HG03045 (cell line): ENCODE results near the gene POP4.
"Not testable (repeated sequence)": the region's sequence is repeated elsewhere in the genome, so short reads cannot be mapped to it uniquely, and the experiment has no call there.

Experiments
- ATAC-seq: cut with Tn5 transposase; IDR thresholded peaks from one replicate; pipeline ENCODE4 v1.9.1; 2021; ENCODE audit warnings: mild to moderate bottlenecking, moderate library complexity; ENCODE audit not compliant: unreplicated experiment

Gene POP4, protein sequence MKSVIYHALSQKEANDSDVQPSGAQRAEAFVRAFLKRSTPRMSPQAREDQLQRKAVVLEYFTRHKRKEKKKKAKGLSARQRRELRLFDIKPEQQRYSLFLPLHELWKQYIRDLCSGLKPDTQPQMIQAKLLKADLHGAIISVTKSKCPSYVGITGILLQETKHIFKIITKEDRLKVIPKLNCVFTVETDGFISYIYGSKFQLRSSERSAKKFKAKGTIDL

DNA sequence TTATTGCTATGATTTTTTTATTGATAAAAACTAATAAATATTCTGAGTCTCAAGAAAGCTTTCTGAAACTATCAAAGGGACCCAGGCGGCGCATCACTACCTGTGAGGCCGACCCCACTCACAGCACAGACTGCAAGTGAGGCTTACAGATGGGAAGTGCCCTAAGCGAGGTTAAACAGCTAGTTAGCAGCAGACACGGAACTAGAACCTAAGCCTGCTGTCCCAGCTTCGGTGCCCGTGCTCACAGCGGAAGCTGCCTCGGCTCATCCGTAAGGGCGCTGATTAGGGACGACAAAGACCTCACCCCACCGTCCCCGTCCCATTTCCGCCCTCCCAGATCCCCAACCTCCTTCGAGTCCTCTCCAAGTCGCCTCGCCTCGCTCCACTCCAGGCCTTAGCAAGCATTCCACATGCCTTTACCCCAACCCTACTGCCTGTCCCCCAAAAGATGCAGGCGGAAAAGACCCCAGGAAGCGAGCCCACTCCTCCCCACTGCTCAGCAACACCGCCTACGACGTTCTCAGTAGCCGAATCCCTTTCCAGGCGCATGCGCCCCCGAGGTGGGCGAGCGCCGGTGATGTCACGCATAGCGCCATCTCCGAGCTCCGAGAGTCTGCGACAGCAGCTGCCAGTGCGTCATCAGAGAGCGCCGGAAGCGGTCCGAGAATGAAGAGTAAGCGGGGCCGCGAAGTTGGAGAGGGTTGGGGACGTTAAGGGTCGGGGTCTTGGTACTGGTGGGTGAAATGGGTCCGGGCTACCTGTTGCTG lies at the start of gene POP4:
POP4 (plus strand) TSS at position 631 of the 767 bp plus-strand sequence; CDS start at position 667, 36 bp downstream.
- ATAC-seq, result peak; percentile 74

DNA sequence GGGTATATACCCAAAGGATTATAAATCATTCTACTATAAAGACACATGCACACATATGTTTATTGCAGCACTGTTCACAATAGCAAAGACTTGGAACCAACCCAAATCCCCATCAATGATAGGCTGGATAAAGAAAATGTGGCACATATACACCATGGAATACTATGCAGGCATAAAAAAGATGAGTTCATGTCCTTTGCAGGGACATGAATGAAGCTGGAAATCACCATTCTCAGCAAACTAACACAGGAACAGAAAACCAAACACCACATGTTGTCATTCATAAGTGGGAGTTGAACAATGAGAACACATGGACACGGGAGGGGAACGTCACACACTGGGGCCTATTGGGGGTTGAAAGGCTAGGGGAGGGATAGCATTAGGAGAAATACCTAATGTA lies 47.0 kb upstream of the POP4 start:
- not testable (repeated sequence) for ATAC-seq

DNA sequence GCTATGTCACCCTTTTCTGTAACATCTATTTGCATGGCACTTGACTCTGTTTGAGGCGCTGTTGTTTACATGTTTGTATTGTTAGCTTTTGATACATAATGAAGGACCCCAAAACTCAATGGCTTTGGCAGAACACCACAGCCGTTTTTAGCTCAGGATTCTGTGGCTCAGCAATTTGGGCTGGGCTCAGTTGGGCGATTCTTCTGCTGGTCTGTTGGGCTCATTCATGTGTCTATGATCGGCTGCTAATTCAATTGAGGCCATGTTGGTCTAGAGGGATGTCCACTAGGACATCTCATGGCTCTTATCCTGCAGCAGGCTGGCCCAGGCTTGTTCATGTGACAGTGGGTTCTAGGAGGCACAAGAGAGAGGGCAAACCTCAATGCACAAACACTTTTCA lies 46.3 kb upstream of the POP4 start:
- no peak for ATAC-seq

- no peak for ATAC-seq
Observed at GRCh38 chr19:29560313-29561075, 45.6 kb upstream of the POP4 start.

GRCh38 chr19:29561601-29562000 lies 44.5 kb upstream of the POP4 start:
- no peak for ATAC-seq

GRCh38 chr19:29562299-29563297 lies 43.5 kb upstream of the POP4 start:
- ATAC-seq, result no peak

GRCh38 chr19:29563486-29564101 lies 42.5 kb upstream of the POP4 start:
- ATAC-seq, result no peak

- no peak for ATAC-seq
Observed at GRCh38 chr19:29564574-29565005, 41.5 kb upstream of the POP4 start.

DNA sequence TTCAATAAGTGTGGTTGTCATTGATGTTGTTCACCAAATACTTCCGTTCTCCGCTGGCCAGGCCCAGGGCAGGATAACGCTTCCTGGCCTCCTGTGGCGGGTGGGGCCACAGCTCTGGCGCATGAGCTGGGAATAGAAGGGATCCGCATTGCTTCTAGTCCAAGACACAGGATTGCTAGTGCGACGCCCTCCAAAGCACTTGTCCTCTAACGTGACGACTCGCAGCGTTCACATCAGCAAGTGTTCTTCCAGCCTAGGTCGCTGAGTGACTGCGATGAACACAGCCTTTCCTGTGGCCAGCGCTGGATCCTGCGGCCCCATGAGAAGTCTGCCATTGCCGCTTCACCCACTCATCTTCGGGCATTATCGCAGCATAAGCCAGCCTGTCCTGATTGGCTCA lies 40.9 kb upstream of the POP4 start:
- ATAC-seq, result no peak

- no peak for ATAC-seq
Observed at GRCh38 chr19:29566496-29567054, 39.5 kb upstream of the POP4 start.

DNA sequence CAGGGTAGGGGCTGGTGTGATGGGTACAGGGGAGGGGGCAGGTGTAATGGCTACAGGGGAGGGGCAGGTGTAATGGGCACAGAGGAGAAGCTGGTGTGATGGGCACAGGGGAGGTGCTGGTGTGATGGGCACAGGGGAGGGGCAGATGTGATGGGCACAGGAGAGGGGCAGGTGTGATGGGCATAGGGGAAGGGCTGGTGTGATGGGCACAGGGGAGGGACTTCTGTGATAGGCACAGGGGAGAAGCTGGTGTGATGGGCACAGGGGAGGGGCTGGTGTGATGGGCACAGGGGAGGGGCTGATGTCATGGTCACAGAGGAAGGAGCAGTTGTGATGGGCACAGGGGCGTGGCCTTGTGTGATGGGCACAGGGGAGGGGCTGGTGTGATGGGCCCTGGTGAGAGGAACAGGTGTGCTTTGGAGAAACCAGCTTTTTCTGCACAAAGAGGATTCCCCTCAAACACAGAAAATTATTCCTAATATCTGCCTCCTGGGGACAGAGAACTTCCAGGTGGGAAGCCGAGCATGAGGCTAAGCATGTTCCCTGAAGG lies 38.6 kb upstream of the POP4 start:
- ATAC-seq, result no peak

DNA sequence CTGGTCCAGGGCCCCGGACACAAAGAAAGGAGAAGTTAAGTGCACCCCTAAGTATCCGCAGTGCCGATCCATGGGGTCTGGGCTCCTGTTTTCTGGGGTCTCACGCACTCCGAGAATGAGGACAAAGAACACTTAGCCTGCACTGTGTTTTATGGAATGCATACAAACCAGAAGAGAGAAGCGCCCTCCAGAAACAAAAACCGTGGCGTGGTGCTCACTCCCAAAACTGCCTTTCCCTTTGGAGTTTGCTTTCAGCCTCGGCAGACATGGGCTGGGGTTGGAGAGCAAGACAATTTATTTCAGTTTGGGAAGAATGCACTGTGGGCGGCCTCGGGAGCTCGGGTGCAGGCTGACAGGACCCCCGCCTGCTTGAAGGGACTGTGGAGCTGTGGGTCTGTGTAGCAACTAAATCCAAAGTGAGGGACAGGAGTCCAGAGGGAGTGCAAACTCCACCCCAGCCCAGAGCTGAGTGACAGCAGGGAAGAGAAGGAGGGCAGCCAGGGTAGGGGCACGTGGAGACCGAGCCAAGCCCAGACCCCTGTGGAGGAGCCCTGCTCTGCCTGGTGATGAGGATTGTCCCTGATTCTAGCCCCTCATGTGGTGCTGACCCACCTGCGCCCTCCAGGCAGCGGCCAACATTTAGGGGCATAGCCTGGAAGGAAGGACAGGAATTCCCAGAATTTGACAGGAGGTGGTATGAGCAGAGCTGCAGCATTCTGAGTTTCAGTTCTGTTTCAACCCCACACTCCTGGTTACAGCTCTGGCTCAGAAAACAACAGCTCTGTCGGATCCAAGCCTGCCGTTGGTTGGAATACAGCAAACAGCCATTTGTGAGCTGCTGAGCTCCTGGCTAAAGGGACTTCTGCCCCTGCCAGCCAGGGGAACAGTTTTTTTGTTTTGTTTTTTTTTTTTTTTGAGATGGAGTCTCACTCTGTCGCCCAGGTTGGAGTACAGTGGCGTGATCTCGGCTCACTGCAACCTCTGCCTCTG lies 37.8 kb upstream of the POP4 start:
- no peak for ATAC-seq

DNA sequence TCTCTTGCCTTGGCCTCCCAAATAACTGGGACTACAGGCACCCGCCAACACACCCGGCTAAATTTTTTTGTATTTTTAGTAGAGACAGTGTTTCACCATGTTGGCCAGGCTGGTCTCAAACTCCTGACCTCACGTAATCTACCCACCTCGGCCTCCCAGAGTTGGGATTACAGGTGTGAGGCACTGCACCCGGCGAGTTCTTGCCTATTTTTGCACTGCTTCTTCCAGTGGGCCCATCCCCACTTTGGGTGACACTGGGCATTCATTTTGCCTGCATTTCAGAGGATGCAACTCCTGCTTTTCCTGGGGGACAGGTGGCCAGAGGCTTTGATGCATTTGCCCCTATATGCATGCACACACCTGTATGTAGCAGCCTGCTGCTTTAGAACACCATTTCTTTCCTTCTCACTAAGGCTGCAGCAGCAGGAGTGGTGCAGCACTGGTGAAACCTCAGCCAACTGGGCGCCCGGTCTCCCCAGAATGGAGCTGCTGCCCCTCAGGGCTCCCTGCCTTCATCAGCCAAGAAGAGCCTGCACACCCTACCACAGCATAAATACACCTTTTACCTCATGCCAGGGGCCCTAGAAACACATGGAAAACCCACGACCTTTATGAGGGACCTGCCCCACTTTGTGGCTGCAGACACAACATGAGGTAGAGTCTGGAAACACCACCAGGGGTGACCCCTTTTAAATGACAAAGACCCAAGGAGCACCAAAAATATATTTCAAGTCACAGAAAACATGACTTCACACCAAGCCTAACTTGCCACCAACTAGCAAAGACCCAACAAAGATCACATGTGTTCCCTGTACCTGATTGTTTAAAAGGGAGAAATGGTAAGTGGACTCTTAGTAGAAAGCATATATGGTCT lies 36.8 kb upstream of the POP4 start:
- ATAC-seq, result no peak

DNA sequence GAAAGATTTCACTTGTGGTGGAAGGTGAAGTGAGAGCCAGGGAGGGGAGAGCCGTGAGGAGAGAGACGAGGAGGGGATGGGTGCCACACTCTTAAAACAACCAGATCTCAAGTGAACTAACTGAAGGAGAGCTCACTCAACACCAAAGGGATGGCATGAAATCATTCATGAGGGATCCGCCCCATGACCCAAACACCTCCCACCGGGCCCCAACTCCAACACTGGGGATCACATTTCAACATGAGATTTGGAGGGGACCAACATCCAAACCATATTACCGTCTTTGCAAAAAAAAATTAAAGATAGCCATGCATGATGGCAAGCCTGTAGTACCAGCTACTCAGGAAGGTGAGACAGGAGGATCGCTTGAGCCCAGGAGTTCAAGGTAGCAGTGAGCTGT lies 34.9 kb upstream of the POP4 start:
- no peak for ATAC-seq

GRCh38 chr19:29573486-29573885 lies 32.6 kb upstream of the POP4 start:
- no peak for ATAC-seq

DNA sequence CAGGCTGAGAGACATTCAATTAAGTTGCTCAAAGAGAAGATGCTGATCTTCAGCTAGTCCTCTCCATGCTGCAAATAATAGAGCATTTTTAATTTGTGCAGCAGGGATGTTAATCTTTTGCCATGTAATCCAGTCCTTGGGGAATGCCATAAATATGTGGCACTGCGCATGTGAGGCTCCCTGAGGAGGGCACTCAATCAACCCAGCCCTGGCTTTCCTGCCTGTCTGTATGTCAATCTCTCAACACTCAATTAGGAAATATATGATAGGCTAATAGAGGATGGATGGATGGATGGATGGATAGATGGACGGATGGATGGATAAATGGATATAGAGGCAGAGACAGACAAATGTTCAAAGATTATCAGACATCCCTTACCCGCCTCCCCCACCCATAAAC lies 31.6 kb upstream of the POP4 start:
- no peak for ATAC-seq

DNA sequence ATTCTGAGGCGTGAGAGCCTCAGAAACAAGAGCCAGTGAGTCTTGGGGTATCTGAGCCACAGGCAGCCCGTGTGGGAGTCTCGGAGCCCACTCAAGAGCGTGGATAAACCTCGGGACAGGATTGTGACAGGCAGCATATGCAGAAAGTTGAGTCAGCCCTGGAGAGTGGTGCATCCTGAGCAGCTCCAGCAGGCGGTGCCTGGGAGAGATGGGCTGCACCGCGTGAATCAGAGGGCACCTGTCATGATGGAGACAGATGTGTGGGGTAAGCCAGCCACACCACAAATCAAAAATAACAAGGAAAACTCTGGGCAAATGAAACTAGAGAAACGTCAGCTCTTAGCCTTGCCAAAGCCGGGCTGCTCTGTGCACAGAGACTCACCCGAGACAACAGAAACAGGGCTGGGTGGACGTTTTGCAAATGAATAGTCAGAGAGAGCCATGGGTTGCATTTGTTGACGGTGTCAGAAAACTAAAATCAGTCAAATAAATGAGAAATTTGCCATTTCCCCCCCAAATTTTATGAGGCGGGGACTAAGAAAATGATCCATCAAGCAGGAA lies 30.0 kb upstream of the POP4 start:
- no peak for ATAC-seq
